BJ (cell line): ENCODE data around the gene VAMP1. TPM values are rescaled to one million over a fixed set of nuclear protein-coding genes. Genes with fewer than 3 reads are reported as not detected.

Experiments
- CTCF ChIA-PET: fragments of 350-600 bp; formaldehyde crosslinking; extraction: SDS; loops from one replicate; lab custom pipeline; 2021; ENCODE audit warnings: antibody characterized with exemption, inconsistent platforms; lab: Yijun Ruan, JAX
- POLR2A ChIA-PET: fragments of 300-600 bp; sonication (Branson Sonifier 250); formaldehyde crosslinking; extraction: SDS; loops from one replicate; lab custom pipeline; 2021; ENCODE audit warnings: antibody characterized with exemption; lab: Charles Lee
- DNase-seq: peaks from one replicate; pipeline ENCODE4 v3.0.0-alpha.2; 2011; ENCODE audit warnings: low read depth
- H3K27me3 ChIP-seq: 2 replicates; pipeline ENCODE4 v1.6.0; 2011; ENCODE audit warnings: low read length; ENCODE audit not compliant: control insufficient read depth, insufficient read depth
- H3K36me3 ChIP-seq: 2 replicates; pipeline ENCODE4 v1.5.1; 2011; ENCODE audit warnings: low read length; ENCODE audit not compliant: control insufficient read depth, insufficient read depth
- H3K4me3 ChIP-seq: 2 replicates; pipeline ENCODE4 v1.5.1; 2011; ENCODE audit warnings: low read depth, mild to moderate bottlenecking, control low read depth, low read length
- polyA plus RNA-seq: library from polyadenylated mRNA; depleted of rRNA; stranded (reverse); fragments of >200 nt; gene quantifications from 2 replicates; pipeline ENCODE4 v1.2.3, GENCODE V29; 2011
- TF ChIP-seq, protein P1 (sequence below): IDR thresholded peaks from 2 replicates; pipeline ENCODE4 v1.5.1; 2011; ENCODE audit warnings: low read depth, mild to moderate bottlenecking, control low read depth, inconsistent platforms, low read length, moderate library complexity; ENCODE audit not compliant: insufficient read depth

The VAMP1 gene
- polyA plus RNA-seq, 1 experiment = 23.3 TPM

GRCh38 chr12:6461401-6462233 lies 8.9 kb downstream of the VAMP1 start:
- CTCF ChIA-PET = interaction anchor here (2.0 kb wide), 1 partner anchor 37 kb away, joined by 10 read pairs; no protein-coding TSS in a partner anchor
- peaks cover 44% of the 10 kb centered on the region for H3K36me3 ChIP-seq
- POLR2A ChIA-PET = interaction anchor here (0.8 kb wide), 1 partner anchor 88 kb away, joined by 5 read pairs; no protein-coding TSS in a partner anchor

GRCh38 chr12:6460751-6461371 lies 9.6 kb downstream of the VAMP1 start:
- POLR2A ChIA-PET = interaction anchor here (0.8 kb wide), 1 partner anchor 88 kb away, joined by 5 read pairs; no protein-coding TSS in a partner anchor
- H3K27me3 ChIP-seq = no peaks in the 10 kb centered on the region
- no peak for DNase-seq
- no peak overlapping the region for H3K4me3 ChIP-seq
- TF ChIP-seq, protein P1, sequence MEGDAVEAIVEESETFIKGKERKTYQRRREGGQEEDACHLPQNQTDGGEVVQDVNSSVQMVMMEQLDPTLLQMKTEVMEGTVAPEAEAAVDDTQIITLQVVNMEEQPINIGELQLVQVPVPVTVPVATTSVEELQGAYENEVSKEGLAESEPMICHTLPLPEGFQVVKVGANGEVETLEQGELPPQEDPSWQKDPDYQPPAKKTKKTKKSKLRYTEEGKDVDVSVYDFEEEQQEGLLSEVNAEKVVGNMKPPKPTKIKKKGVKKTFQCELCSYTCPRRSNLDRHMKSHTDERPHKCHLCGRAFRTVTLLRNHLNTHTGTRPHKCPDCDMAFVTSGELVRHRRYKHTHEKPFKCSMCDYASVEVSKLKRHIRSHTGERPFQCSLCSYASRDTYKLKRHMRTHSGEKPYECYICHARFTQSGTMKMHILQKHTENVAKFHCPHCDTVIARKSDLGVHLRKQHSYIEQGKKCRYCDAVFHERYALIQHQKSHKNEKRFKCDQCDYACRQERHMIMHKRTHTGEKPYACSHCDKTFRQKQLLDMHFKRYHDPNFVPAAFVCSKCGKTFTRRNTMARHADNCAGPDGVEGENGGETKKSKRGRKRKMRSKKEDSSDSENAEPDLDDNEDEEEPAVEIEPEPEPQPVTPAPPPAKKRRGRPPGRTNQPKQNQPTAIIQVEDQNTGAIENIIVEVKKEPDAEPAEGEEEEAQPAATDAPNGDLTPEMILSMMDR = no peak
- CTCF ChIA-PET = interaction anchor here (1.3 to 2.0 kb wide), 2 partner anchors 8 to 37 kb away, joined by 3 to 10 read pairs; no protein-coding TSS in a partner anchor
- peaks cover 44% of the 10 kb centered on the region for H3K36me3 ChIP-seq

More at GRCh38 chr12:6461401-6462233, 8.9 kb downstream of the VAMP1 start:
- no peak for DNase-seq
- TF ChIP-seq, protein P1 = no peak
- H3K27me3 ChIP-seq = no peaks in the 10 kb centered on the region
- H3K4me3 ChIP-seq = no peak overlapping the region

GRCh38 chr12:6459004-6459337 lies 11.5 kb downstream of the VAMP1 start:
- H3K4me3 ChIP-seq = no peak overlapping the region
- ChIA-PET POLR2A (no interaction called here), CTCF (interaction anchor here (1.0 to 1.4 kb wide), 3 partner anchors 11 to 79 kb away, joined by 4 to 8 read pairs (median 4); partner anchors contain the start of gene VAMP1)
- no peak for DNase-seq
- H3K27me3 ChIP-seq = no peaks in the 10 kb centered on the region
- H3K36me3 ChIP-seq = peaks cover 35% of the 10 kb centered on the region
- TF ChIP-seq, protein P1 = no peak

GRCh38 chr12:6458281-6459003 lies 12.0 kb downstream of the VAMP1 start:
- CTCF ChIA-PET = interaction anchor here (1.0 to 1.4 kb wide), 3 partner anchors 12 to 80 kb away, joined by 4 to 8 read pairs (median 4); partner anchors contain the start of gene VAMP1
- DNase-seq = no peak
- H3K27me3 ChIP-seq = no peaks in the 10 kb centered on the region
- TF ChIP-seq, protein P1 = no peak
- H3K36me3 ChIP-seq = peaks cover 34% of the 10 kb centered on the region
- POLR2A ChIA-PET = no interaction called here
- no peak overlapping the region for H3K4me3 ChIP-seq
